GM18868 (cell line): ENCODE data around the gene EFNA3.

ENCODE experiments used
- ATAC-seq: cut with Tn5 transposase; IDR thresholded peaks from one replicate; pipeline ENCODE4 v1.9.1; 2021; ENCODE audit warnings: mild to moderate bottlenecking, moderate library complexity; ENCODE audit not compliant: unreplicated experiment

EFNA3 gene

DNA sequence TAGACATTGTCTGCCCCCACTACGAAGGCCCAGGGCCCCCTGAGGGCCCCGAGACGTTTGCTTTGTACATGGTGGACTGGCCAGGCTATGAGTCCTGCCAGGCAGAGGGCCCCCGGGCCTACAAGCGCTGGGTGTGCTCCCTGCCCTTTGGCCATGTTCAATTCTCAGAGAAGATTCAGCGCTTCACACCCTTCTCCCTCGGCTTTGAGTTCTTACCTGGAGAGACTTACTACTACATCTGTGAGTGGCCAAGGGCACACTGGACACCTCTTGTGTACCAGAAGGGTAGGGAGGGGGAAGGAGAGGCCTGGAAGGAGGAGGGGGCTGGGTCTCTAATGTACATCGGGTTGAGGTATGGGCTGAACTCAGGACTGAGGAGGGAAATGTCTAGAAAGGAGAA, 11.9 kb upstream of the EFNA3 start:
- ATAC-seq, result no peak

DNA sequence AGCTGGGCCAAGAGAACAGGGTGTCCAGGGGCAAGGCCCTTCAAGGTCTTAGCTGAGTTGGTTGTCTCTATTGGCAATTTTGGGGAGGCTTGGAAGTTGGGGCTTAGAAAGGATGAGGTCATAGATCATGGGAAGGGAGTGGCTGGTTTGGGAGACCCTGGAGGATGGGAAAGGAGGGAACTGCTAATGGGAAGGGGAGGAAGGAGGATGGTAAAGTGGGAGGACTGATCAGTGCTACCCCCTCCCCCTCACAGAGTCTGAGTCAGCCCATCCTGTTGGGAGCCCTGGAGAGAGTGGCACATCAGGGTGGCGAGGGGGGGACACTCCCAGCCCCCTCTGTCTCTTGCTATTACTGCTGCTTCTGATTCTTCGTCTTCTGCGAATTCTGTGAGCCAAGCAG, 10.0 kb upstream of the EFNA3 start:
- ATAC-seq, result no peak

DNA sequence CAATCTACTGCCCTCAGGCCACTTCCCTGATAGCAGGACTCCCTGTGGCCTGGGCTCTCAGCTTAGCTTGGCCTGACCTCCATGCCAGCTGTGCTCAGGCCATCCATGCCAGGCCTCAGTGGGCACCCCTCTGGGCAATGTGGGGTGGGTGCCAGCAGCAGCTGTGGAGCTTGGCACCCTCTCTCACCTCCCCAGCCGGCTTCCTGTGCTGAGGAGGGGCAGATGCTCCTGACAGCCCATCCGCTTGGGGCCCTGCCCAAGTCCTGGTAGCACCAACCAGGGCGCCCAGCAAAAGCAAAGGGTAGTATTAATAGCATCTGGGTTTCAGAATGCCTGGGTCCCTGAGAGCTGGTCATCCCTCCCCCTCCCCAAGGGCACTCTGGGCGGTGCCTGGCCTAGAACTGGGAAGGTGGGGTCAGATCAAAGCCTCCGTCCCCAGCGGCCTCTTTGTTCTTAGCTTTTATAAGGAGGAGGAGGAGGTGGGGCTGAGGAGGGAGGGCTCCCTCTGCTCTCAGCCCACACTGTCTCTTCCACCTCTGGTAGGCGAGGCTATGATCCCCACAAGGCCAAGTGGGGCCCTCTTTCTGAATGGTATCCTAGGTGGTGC, 9.0 kb upstream of the EFNA3 start:
- no peak for ATAC-seq

- ATAC-seq, result no peak
Measured at GRCh38 chr1:155070158-155070621, 8.4 kb upstream of the EFNA3 start.

DNA sequence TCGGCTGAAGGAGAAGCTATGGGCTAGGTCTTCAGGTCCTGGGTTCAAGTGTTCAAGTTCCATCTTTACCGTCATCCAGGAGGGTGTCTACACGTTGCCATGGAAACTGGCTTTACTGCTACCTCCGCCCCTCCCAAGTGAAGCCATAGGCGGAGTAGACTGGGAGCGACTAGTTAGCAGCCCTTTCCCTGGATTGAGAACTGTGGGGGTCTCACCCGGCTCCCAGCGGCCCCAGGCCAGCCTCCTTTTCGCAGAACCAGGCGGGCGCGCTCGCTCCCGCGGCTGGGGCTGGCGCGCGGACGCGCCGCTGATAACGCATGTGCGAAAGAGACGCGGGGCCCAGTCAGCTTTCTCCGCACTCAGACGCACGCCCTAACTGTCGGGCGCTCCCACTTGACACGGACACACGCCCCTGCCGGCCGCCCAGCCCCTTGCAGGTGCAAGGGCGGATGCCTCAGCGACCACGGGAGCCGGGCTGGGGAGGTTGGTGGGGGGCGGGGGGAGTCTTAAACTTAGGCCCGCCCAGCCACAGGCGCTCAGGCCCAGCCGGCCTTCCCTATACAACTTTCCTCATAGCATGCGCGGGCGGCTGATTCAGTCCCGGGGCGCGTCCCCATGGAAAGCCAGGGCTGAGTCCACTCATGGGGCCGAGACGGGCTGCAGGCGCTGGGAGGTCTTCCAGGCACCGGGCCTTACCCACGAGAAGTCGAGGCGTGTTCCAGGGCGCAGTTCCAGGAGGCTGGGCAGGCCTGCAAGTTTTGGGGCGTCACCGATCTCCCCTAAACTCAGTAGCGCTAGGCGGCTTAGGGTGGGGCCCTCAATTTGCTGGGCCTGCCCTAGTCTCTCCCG, 7.7 kb upstream of the EFNA3 start:
- peak; percentile 63 for ATAC-seq

DNA sequence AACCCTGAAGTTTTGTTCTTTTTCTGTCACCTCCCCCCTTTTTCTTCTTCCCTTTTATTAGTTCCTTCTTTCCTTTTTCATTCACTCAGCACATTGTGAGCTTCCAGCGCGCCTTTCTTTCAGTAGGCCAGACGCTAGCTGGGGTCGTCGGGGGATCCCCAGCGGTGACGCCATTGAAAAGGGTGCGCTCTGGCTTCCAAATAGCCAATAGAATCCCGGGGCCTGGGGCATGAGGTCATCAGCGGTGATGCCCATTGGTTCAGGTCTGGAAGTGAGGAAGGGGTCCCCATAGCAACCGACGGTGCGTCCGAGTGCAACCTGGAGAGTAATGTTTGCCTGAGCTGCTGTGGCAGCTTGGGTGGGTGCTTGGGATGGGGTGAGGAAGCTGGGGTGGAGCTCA, 6.9 kb upstream of the EFNA3 start:
- ATAC-seq, result no peak

- ATAC-seq, result no peak
Measured at GRCh38 chr1:155072531-155073289, 5.9 kb upstream of the EFNA3 start.

DNA sequence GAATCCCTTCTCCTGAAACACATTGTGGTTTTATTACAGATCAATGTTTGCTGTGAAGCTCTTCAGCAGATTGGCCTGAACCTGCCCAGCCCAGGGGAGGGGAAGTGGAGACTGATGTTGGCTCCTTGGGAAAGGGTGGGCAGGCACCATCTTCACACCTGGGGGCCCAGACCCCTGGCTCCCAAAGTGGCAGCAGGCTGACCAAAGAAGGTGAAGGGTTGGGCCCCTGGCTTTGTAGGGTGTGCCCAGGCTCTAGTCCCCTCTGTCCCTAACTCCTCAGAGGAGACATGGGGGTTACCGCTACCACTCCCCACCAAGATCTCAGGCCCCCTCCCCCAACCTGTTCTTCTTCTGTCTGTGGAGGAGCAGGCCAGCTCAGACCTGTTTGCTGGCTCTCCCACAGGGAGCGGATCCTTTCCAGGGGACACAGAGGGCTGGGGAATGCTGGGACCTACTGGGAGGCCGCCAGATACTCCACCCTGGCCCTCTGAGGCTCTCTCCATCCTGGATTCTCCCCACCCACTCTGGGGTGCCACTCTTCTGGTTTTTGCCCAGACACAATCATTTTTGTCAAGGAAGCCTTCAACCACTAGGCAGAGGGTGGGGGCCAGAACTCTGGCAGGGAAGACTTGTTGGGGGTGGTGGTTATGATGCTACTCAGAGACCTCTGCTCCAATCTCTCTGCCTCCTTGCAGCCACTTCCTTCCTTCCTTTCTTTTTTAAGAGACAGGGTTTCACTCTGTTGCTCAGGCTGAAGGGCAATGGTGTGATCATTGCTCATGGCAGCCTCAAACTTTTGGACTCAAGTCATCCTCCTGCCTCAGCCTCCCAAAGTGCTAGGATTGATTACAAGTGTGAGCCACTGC, 5.0 kb upstream of the EFNA3 start:
- ATAC-seq, result no peak

DNA sequence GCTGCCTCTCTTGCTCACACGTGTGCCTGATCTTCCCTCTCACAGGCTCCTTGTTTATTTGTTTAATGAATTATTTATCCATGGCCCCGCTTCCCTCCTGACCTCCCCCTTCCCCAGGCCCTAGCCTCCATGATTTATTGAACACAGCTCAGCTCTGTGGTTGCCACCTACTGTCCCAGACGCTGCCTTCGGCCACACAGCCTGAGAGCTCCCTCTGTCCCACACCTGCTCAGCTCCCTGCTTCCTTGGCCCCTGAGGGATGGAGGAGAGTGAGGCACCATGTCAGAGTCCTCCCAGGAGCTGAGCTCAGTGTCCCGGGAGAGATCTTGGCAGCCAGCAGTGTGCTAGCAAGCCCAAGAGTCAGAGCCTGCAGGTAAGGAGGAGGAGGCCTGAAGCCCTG, 3.1 kb upstream of the EFNA3 start:
- no peak for ATAC-seq

DNA sequence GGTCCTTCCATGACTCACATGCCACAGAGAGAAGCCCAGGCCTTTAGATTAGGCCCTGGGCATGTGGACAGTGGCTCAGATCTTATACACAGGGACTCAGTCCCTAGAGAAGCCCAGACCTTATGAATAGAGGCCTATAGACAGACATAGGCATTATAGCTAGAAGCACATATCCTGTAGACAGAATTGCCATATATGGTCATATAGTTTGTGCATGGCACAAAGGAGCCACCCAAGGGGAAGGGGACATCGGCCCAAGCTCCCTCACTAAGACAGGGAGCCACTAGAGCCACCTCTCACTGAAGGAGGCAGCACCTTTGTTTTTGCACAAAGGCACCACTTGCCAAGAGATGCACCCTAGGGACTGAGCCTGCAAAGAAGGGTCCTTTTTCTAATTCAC, 2.3 kb upstream of the EFNA3 start:
- no peak for ATAC-seq

DNA sequence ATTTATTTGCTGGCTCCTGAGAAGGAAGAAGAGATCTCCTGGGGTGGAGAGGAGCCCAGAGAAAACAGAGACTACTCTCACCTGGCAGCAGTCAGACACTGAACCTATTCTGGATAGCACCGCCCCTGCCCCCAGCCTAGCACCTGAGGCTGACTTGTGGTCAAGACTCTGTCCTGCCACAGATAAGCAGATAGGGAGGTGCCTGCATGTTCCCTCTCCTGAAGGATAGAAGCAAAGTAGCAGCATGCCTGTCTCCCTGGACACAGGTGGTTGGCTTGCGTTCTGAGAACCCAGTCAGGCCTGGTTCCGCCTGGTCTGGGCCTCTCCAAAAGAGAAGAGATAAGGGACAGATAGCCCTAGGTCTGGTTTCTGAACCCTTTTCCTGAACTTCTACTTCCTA, 1.3 kb upstream of the EFNA3 start:
- ATAC-seq, result no peak

GRCh38 chr1:155077758-155078445, 735 bp upstream of the EFNA3 start:
- ATAC-seq, result no peak

DNA sequence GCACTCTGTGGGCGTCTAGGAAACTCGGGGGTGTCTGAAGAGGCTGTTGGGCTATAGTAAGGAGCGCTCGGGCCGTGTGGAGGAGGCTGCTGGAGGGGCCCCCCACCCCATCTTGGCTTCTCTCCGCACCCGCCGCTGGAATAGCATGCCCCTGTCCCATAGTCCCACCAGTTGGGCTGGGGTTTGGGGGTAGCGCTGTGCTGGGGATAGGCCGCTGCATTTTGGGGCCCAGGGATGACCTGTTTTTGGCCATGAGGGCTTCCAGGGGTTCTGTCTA, 511 bp downstream of the EFNA3 start:
- ATAC-seq, result no peak

GRCh38 chr1:155079487-155080311, 1.1 kb downstream of the EFNA3 start:
- no peak for ATAC-seq

- no peak for ATAC-seq
Measured at GRCh38 chr1:155080312-155081228, 1.9 kb downstream of the EFNA3 start.

GRCh38 chr1:155081472-155082300, 3.0 kb downstream of the EFNA3 start:
- ATAC-seq, result no peak

DNA sequence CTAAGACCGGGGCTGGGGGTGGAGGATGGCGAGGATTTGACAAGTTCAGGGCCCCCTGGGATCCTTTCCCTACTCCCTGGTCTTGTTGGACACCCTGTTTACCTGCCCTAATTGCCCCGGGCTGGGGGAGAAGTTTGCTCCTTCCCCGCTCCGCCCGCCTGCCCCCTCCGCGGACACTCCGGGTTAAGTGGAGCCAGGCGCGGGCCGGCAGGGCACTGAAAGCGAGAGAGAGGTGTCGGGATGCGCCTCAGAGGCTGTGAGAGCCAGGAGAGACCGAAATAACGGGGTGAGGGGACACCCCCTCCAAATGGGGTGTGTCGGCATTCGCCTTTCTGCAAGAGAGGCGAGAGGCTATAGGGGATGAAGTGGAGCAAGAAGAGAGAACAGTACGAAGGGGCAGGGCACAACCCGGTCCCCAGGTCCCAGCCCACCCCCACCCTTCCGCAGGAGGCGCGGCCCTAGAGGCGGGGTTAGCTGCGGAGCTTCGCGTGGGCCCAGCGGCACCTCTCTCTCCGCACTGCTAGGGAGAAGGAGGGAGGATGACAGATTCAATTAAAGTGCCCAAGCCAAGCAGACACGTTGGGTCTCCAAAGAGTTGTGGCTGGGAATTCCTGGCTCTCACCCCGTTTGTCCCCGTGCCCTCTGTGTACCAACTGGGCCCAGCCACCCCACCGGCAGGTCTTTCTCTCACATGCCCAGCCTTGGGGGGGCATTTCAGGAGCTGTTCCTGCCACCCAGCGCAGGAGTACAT, 3.8 kb downstream of the EFNA3 start:
- ATAC-seq, result no peak
